H9 (cell line): Measurements from ENCODE around the gene RBP2. TPM values are rescaled to one million over a fixed set of nuclear protein-coding genes. Genes with fewer than 3 reads are reported as not detected.

Experiments used
- DNase-seq: peaks from one replicate; pipeline ENCODE4 v3.0.0-alpha.2; 2017
- H2AFZ ChIP-seq: one replicate; pipeline ENCODE4 v1.6.1; 2013; ENCODE audit warnings: mild to moderate bottlenecking, low read length, control low read depth, moderate library complexity
- H2AK5ac ChIP-seq: 2 replicates; pipeline ENCODE4 v1.6.1; 2013; ENCODE audit warnings: low read length, control low read depth, mixed read lengths; ENCODE audit not compliant: insufficient read length
- H2BK120ac ChIP-seq: one replicate; pipeline ENCODE4 v1.6.1; 2013; ENCODE audit warnings: low read depth, mild to moderate bottlenecking, low read length, control low read depth, inconsistent platforms; ENCODE audit not compliant: poor library complexity, severe bottlenecking
- H2BK12ac ChIP-seq: 2 replicates; pipeline ENCODE4 v1.6.1; 2013; ENCODE audit warnings: low read length, control low read depth, mixed read lengths, low read depth; ENCODE audit not compliant: insufficient read length
- H2BK15ac ChIP-seq: 2 replicates; pipeline ENCODE4 v1.6.1; 2013; ENCODE audit warnings: low read depth, low read length, control low read depth
- H2BK20ac ChIP-seq: one replicate; pipeline ENCODE4 v1.6.1; 2013; ENCODE audit warnings: low read depth, mild to moderate bottlenecking, low read length, control low read depth, inconsistent platforms; ENCODE audit not compliant: poor library complexity, severe bottlenecking
- H2BK5ac ChIP-seq: 2 replicates; pipeline ENCODE4 v1.6.1; 2013; ENCODE audit warnings: low read length, control low read depth, mixed read lengths; ENCODE audit not compliant: insufficient read length
- H3K14ac ChIP-seq: 2 replicates; pipeline ENCODE4 v1.6.1; 2013; ENCODE audit warnings: low read length, control low read depth; ENCODE audit not compliant: insufficient read depth
- H3K18ac ChIP-seq: 2 replicates; pipeline ENCODE4 v1.6.1; 2013; ENCODE audit warnings: low read depth, mild to moderate bottlenecking, mixed read lengths, low read length, control low read depth; ENCODE audit not compliant: insufficient read length
- H3K23ac ChIP-seq: 2 replicates; pipeline ENCODE4 v1.6.1; 2013; ENCODE audit warnings: low read length, control low read depth, mixed read lengths, low read depth; ENCODE audit not compliant: insufficient read length
- H3K23me2 ChIP-seq: 2 replicates; pipeline ENCODE4 v1.6.1; 2013; ENCODE audit warnings: low read depth, mild to moderate bottlenecking, mixed read lengths, low read length, control low read depth; ENCODE audit not compliant: insufficient read length, poor library complexity, severe bottlenecking
- H3K27ac ChIP-seq: 2 replicates; pipeline ENCODE4 v1.5.1; 2013; ENCODE audit warnings: low read length, control low read depth, mixed read lengths, low read depth; ENCODE audit not compliant: insufficient read length
- H3K27me3 ChIP-seq: 2 replicates; pipeline ENCODE4 v1.6.1; 2013; ENCODE audit warnings: low read length, control low read depth, inconsistent platforms; ENCODE audit not compliant: insufficient read depth
- H3K4ac ChIP-seq: 2 replicates; pipeline ENCODE4 v1.6.1; 2013; ENCODE audit warnings: low read depth, mild to moderate bottlenecking, control low read depth, inconsistent platforms, low read length, moderate library complexity
- H3K4me1 ChIP-seq: 2 replicates; pipeline ENCODE4 v1.6.1; 2013; ENCODE audit warnings: low read length, control low read depth, inconsistent platforms; ENCODE audit not compliant: insufficient read depth
- H3K4me2 ChIP-seq: 2 replicates; pipeline ENCODE4 v1.6.1; 2013; ENCODE audit warnings: low read length, control low read depth, mixed read lengths; ENCODE audit not compliant: insufficient read length, insufficient read depth
- H3K56ac ChIP-seq: 2 replicates; pipeline ENCODE4 v1.6.1; 2013; ENCODE audit warnings: low read depth, mild to moderate bottlenecking, mixed read lengths, low read length, control low read depth; ENCODE audit not compliant: insufficient read length
- H3K79me1 ChIP-seq: 2 replicates; pipeline ENCODE4 v1.6.1; 2013; ENCODE audit warnings: low read depth, mild to moderate bottlenecking, moderate library complexity, low read length, control low read depth, inconsistent platforms; ENCODE audit not compliant: insufficient read depth, poor library complexity, severe bottlenecking
- H3K79me2 ChIP-seq: 2 replicates; pipeline ENCODE4 v1.6.1; 2013; ENCODE audit warnings: low read length, control low read depth, inconsistent platforms; ENCODE audit not compliant: insufficient read depth
- H3K9ac ChIP-seq: 2 replicates; pipeline ENCODE4 v1.6.1; 2013; ENCODE audit warnings: low read length, control low read depth, mixed read lengths; ENCODE audit not compliant: insufficient read length; ENCODE audit errors: extremely low read depth
- H3K9me3 ChIP-seq: one replicate; pipeline ENCODE4 v1.6.1; 2013; ENCODE audit warnings: low read depth, low read length, inconsistent platforms; ENCODE audit not compliant: control insufficient read depth
- H3T11ph ChIP-seq: one replicate; pipeline ENCODE4 v1.6.1; 2013; ENCODE audit warnings: mild to moderate bottlenecking, low read length, control low read depth, inconsistent platforms
- H4K20me1 ChIP-seq: one replicate; pipeline ENCODE4 v1.6.1; 2013; ENCODE audit not compliant: control insufficient read depth, insufficient read length, insufficient read depth
- H4K5ac ChIP-seq: 2 replicates; pipeline ENCODE4 v1.6.1; 2013; ENCODE audit warnings: low read depth, mild to moderate bottlenecking, mixed read lengths, low read length, control low read depth; ENCODE audit not compliant: insufficient read length
- H4K8ac ChIP-seq: replicated peaks from 2 replicates; pipeline ENCODE4 v1.6.1; 2013; ENCODE audit warnings: low read length, control low read depth, mixed read lengths, low read depth; ENCODE audit not compliant: insufficient read length
- H4K91ac ChIP-seq: 2 replicates; pipeline ENCODE4 v1.6.1; 2013; ENCODE audit warnings: low read depth, mild to moderate bottlenecking, moderate library complexity, mixed read lengths, low read length, control low read depth; ENCODE audit not compliant: insufficient read length
- H3K27ac Mint-ChIP-seq, 3 experiments: 2 replicates in 2 of 3; 3 replicates in 1 of 3; pipeline ENCODE4 v1.8.0; 2020 to 2021; ENCODE audit warnings: mixed read lengths in 3 of 3, mild to moderate bottlenecking in 1 of 3, moderate library complexity in 1 of 3
- H3K27me3 Mint-ChIP-seq: 2 replicates; pipeline ENCODE4 v1.8.0; 2021; ENCODE audit warnings: low read depth, mild to moderate bottlenecking, moderate library complexity, mixed read lengths
- H3K36me3 Mint-ChIP-seq, 3 experiments: 2 replicates in 2 of 3; 3 replicates in 1 of 3; pipeline ENCODE4 v1.8.0; 2020 to 2021; ENCODE audit warnings: low read depth in 3 of 3, mixed read lengths in 3 of 3; ENCODE audit not compliant: insufficient read depth in 1 of 3
- H3K4me1 Mint-ChIP-seq, 2 experiments: 2 replicates each; pipeline ENCODE4 v1.8.0; 2020; ENCODE audit warnings: mixed read lengths in 2 of 2
- H3K4me3 Mint-ChIP-seq, 2 experiments: 2 replicates in 1 of 2; 3 replicates in 1 of 2; pipeline ENCODE4 v1.8.0; 2020 to 2021; ENCODE audit warnings: mild to moderate bottlenecking in 2 of 2, mixed read lengths in 2 of 2, moderate library complexity in 1 of 2
- H3K9me3 Mint-ChIP-seq, 2 experiments: 2 replicates in 1 of 2; 3 replicates in 1 of 2; pipeline ENCODE4 v1.8.0; 2020; ENCODE audit warnings: mild to moderate bottlenecking in 2 of 2, mixed read lengths in 2 of 2, moderate library complexity in 1 of 2
- CTCF ChIP-seq: fragments of 200-600 bp; sonication (generic); conservative IDR thresholded peaks from 3 replicates; pipeline ENCODE4 v1.8.0; 2021; ENCODE audit warnings: antibody characterized with exemption, mild to moderate bottlenecking
- WGBS: extraction: QIAGEN DNeasy Blood & Tissue Kit; methylation state at CpG from one replicate; pipeline ENCODE4 v1.1.7; 2013; ENCODE audit warnings: missing lambda C conversion rate, low lambda C conversion rate, mixed read lengths; ENCODE audit not compliant: insufficient read length; ENCODE audit errors: extremely low coverage; 5-methylcytosine and 5-hydroxymethylcytosine counted together
- total RNA-seq: library from RNA; stranded (reverse); gene quantifications from 2 replicates; pipeline ENCODE4 v1.2.1, GENCODE V29; 2021

Gene RBP2
- total RNA-seq, 1 experiment from 2014 or later = not detected

- H4K91ac ChIP-seq = no peak overlapping the region
- no peak overlapping the region for H2AK5ac ChIP-seq
- no peak overlapping the region for H3K23ac ChIP-seq
Observed at GRCh38 chr3:139421460-139421859, 54.9 kb downstream of the RBP2 start.

More at GRCh38 chr3:139421460-139421859, 54.9 kb downstream of the RBP2 start:
- Histone ChIP-seq H2BK5ac (no peak overlapping the region), H2BK15ac (no peak overlapping the region), H3K4me2 (no peak overlapping the region), H3K79me2 (no peaks in the 10 kb centered on the region), H3K27me3 (no peaks in the 10 kb centered on the region), H2AFZ (no peak overlapping the region), H3T11ph (no peak overlapping the region), H4K20me1 (no peaks in the 10 kb centered on the region), H4K8ac (no peak overlapping the region), H3K9me3 (no peaks in the 10 kb centered on the region), H4K5ac (no peak overlapping the region), H3K9ac (no peak overlapping the region), H2BK120ac (no peak overlapping the region), H2BK20ac (no peak overlapping the region), H3K14ac (no peak overlapping the region), H2BK12ac (no peak overlapping the region), H3K56ac (no peak overlapping the region), H3K18ac (no peak overlapping the region), H3K23me2 (no peaks in the 10 kb centered on the region), H3K4me1 (no peaks in the 10 kb centered on the region), H3K79me1 (no peaks in the 10 kb centered on the region), H3K27ac (no peak overlapping the region), H3K4ac (no peak overlapping the region)
- WGBS = no CpG with 5 or more reads among the region's 1 CpG
- Mint-ChIP-seq H3K27me3 (no peaks in the 10 kb centered on the region), H3K4me1 (no peaks in the 10 kb centered on the region), H3K36me3 (0 out of 7 replicates have a peak, but pooled peaks cover 0 to 6% (median 0%) of the 10 kb centered on the region in 3 experiments), H3K9me3 (no peaks in the 10 kb centered on the region; a peak in 2 of 5 replicates), H3K4me3 (no peak overlapping the region), H3K27ac (no peak overlapping the region)
- no peak for TF ChIP-seq CTCF
- no peak for DNase-seq
